HEK293 (cell line): Measurements from ENCODE around the gene TPCN2.

Source experiments
- RBAK ChIP-seq: fragments of 450-650 bp; formaldehyde crosslinking; IDR thresholded peaks from 2 replicates; pipeline ENCODE4 v1.5.1; 2016; ENCODE audit warnings: missing biosample characterization, missing genetic modification characterization
- SALL2 ChIP-seq: fragments of 450-650 bp; formaldehyde crosslinking; IDR thresholded peaks from 2 replicates; pipeline ENCODE4 v1.5.0; 2017; ENCODE audit warnings: missing biosample characterization, mild to moderate bottlenecking, missing genetic modification characterization, borderline replicate concordance
- SCRT2 ChIP-seq: fragments of 450-650 bp; formaldehyde crosslinking; IDR thresholded peaks from 2 replicates; pipeline ENCODE4 v1.5.1; 2016; ENCODE audit warnings: missing biosample characterization, missing genetic modification characterization
- ZBTB1 ChIP-seq: fragments of 450-650 bp; formaldehyde crosslinking; IDR thresholded peaks from 2 replicates; pipeline ENCODE4 v1.5.1; 2016; ENCODE audit warnings: missing biosample characterization, missing genetic modification characterization
- ZFP37 ChIP-seq: fragments of 450-650 bp; formaldehyde crosslinking; IDR thresholded peaks from 2 replicates; pipeline ENCODE4 v1.5.1; 2016; ENCODE audit warnings: missing biosample characterization, missing genetic modification characterization
- TF ChIP-seq, protein P1 (sequence below): fragments of 450-650 bp; formaldehyde crosslinking; IDR thresholded peaks from 2 replicates; pipeline ENCODE4 v1.5.1; 2016; ENCODE audit warnings: missing biosample characterization, missing genetic modification characterization
- TF ChIP-seq, protein P2 (sequence below): fragments of 450-650 bp; formaldehyde crosslinking; IDR thresholded peaks from 2 replicates; pipeline ENCODE4 v1.5.1; 2016; ENCODE audit warnings: missing biosample characterization, missing genetic modification characterization
- TF ChIP-seq, protein P3 (sequence below): fragments of 450-650 bp; formaldehyde crosslinking; IDR thresholded peaks from 2 replicates; pipeline ENCODE4 v1.5.1; 2016; ENCODE audit warnings: missing biosample characterization, missing genetic modification characterization

DNA sequence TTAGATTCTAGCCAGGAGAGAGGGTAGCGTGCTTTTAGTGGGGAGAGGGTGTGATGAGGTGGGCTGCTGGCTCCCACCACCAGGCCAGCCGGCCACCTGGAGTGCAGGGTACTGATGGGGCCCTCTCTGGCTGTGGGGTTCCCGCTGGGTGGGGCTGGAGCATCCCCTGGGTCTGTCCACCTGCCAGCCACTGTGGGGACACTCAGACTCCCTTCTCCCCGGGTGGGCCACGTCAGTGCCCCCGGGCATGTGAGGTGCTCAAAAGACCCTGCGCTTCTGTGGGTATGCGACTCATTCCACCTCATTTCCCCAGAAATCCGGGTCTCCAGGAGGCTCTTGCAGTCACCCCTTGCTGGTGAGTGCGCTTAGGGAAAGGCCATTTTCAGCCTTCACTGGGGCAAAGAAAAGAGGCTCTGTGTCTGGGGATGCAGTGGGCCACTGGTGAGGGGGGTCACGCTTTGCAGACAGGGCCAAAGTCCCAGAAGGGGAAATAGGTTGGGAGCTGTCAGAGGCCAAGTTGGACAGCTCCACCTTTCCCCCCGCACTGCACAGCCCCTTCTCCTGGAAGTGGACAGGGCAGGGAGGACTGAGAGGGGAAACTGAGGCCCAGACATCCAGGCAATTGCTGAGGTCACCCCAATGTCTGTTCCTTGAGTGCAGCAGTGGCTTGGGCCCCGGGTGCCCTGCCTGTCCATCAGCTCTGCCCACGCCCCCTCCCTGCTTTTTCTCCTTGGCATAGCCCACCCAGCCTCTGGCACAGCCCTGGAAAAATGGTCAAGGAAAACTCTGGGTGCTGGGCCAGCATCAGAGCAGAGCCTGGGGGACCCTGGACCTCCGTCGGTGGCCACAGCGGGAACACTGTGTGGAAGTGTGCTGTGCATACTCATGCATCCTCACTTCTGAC is 53.3 kb downstream of the TPCN2 start:
- TF ChIP-seq SCRT2 (tag by site-specific recombination) (no peak), ZFP37 (tag by site-specific recombination) (no peak), SALL2 (tag by site-specific recombination) (no peak), ZBTB1 (tag by site-specific recombination) (no peak), RBAK (tag by site-specific recombination) (no peak)
- TF ChIP-seq, protein P1, sequence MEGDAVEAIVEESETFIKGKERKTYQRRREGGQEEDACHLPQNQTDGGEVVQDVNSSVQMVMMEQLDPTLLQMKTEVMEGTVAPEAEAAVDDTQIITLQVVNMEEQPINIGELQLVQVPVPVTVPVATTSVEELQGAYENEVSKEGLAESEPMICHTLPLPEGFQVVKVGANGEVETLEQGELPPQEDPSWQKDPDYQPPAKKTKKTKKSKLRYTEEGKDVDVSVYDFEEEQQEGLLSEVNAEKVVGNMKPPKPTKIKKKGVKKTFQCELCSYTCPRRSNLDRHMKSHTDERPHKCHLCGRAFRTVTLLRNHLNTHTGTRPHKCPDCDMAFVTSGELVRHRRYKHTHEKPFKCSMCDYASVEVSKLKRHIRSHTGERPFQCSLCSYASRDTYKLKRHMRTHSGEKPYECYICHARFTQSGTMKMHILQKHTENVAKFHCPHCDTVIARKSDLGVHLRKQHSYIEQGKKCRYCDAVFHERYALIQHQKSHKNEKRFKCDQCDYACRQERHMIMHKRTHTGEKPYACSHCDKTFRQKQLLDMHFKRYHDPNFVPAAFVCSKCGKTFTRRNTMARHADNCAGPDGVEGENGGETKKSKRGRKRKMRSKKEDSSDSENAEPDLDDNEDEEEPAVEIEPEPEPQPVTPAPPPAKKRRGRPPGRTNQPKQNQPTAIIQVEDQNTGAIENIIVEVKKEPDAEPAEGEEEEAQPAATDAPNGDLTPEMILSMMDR (tag by site-specific recombination) = no peak
- TF ChIP-seq, protein P2, sequence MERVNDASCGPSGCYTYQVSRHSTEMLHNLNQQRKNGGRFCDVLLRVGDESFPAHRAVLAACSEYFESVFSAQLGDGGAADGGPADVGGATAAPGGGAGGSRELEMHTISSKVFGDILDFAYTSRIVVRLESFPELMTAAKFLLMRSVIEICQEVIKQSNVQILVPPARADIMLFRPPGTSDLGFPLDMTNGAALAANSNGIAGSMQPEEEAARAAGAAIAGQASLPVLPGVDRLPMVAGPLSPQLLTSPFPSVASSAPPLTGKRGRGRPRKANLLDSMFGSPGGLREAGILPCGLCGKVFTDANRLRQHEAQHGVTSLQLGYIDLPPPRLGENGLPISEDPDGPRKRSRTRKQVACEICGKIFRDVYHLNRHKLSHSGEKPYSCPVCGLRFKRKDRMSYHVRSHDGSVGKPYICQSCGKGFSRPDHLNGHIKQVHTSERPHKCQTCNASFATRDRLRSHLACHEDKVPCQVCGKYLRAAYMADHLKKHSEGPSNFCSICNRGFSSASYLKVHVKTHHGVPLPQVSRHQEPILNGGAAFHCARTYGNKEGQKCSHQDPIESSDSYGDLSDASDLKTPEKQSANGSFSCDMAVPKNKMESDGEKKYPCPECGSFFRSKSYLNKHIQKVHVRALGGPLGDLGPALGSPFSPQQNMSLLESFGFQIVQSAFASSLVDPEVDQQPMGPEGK (tag by site-specific recombination) = no peak
- TF ChIP-seq, protein P3, sequence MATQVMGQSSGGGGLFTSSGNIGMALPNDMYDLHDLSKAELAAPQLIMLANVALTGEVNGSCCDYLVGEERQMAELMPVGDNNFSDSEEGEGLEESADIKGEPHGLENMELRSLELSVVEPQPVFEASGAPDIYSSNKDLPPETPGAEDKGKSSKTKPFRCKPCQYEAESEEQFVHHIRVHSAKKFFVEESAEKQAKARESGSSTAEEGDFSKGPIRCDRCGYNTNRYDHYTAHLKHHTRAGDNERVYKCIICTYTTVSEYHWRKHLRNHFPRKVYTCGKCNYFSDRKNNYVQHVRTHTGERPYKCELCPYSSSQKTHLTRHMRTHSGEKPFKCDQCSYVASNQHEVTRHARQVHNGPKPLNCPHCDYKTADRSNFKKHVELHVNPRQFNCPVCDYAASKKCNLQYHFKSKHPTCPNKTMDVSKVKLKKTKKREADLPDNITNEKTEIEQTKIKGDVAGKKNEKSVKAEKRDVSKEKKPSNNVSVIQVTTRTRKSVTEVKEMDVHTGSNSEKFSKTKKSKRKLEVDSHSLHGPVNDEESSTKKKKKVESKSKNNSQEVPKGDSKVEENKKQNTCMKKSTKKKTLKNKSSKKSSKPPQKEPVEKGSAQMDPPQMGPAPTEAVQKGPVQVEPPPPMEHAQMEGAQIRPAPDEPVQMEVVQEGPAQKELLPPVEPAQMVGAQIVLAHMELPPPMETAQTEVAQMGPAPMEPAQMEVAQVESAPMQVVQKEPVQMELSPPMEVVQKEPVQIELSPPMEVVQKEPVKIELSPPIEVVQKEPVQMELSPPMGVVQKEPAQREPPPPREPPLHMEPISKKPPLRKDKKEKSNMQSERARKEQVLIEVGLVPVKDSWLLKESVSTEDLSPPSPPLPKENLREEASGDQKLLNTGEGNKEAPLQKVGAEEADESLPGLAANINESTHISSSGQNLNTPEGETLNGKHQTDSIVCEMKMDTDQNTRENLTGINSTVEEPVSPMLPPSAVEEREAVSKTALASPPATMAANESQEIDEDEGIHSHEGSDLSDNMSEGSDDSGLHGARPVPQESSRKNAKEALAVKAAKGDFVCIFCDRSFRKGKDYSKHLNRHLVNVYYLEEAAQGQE = no peak
